ENCODE data around the gene TOMM20.
A peak's percentile ranks its signal among the peaks of the same experiment; 100 is the strongest.

Gene TOMM20

DNA sequence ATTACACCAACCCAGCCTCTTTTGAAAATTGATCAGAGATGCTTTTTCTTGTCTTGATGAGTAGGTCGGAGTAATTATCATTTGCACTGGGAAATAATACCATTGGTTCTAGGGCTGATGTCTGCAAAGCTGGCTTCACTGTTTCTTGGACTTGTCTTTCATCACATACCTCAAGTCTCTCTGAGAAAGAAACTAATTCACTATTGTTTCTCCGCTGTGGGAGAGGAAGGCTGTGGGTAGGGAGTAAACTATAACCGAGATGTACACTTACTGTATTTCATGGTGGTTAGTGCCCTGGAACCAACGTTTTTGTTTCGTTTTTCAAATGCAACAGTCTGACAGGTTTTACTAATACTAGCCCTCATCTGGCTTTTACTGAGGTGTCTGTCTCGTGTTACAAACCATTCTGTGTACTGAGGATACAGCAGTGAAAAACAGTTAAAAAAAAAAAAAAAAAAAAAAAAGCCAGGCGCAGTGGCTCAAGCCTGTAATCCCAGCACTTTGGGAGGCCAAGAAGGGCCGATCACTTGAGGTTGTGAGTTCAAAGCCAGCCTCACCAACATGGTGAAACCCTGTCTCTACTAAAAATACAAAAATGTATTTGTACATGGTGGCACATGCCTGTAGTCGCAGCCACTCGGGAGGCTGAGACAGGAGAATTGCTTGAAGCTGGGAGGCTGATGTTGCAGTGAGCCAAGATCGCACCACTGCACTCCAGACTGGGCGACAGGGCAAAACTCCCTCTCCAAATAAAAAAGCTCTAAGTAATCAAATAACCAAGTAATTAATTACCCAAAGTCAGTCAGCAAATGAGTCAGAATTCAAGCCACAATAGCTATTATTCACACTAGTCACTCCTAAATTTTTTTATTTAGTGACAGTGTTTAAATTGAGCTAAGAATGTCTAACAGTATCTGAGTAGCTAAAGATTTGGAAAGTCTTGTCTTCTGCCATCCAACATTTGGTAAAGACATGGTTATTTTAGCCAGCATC lies 23.3 kb downstream of the TOMM20 start:
- DNase-seq (ENCODE audit: low read depth), result peak; percentile 22
- TF ChIP-seq, protein P1, sequence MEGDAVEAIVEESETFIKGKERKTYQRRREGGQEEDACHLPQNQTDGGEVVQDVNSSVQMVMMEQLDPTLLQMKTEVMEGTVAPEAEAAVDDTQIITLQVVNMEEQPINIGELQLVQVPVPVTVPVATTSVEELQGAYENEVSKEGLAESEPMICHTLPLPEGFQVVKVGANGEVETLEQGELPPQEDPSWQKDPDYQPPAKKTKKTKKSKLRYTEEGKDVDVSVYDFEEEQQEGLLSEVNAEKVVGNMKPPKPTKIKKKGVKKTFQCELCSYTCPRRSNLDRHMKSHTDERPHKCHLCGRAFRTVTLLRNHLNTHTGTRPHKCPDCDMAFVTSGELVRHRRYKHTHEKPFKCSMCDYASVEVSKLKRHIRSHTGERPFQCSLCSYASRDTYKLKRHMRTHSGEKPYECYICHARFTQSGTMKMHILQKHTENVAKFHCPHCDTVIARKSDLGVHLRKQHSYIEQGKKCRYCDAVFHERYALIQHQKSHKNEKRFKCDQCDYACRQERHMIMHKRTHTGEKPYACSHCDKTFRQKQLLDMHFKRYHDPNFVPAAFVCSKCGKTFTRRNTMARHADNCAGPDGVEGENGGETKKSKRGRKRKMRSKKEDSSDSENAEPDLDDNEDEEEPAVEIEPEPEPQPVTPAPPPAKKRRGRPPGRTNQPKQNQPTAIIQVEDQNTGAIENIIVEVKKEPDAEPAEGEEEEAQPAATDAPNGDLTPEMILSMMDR (conservative IDR thresholded peaks at IDR 0.05; ENCODE audit: low read length), result no peak
- peak overlapping the region; percentile 24; the same call in 1 of the 2 replicates for H3K4me3 ChIP-seq (ENCODE audit: low read length)

DNA sequence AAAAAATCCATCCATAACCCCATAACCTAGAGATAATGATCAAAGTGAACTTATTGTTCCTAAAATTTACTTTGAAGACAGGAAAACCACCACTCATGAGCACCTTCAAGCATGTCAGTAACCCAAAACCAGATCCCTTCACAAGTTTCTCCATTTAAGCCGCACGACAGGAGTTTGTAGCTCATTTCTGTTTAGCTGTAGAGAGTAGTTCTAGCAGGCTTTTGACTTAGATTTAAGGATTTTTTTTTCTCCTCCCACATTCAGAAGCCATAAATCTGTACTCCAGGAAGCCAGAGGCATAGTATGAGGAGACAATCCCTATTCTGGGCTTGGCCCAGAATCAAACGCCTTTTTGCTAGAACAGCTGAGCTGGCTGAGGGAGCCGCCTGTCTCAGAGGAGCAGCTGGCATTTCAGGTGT lies 25.6 kb downstream of the TOMM20 start:
- no peak for DNase-seq (ENCODE audit: low read depth)
- TF ChIP-seq, protein P1 (conservative IDR thresholded peaks at IDR 0.05; ENCODE audit: low read length), result no peak
- H3K4me3 ChIP-seq (ENCODE audit: low read length), result no peak overlapping the region

DNA sequence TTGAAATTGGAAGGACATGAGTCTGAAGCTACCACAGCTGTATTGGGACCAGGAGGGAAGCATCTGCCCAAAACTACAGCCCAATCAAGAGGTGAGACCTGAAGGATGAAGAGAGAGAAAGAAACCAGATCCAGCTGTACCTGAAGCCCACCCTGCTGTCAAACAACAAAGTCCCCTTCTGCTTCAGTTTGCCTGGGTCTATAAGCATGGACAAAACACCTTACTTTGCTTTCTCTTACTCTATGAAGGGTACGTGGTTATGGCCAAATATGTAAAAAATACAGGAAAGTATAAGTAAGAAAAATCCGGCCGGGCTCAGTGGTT lies 26.4 kb downstream of the TOMM20 start:
- no peak overlapping the region for H3K4me3 ChIP-seq (ENCODE audit: low read length)
- TF ChIP-seq, protein P1 (conservative IDR thresholded peaks at IDR 0.05; ENCODE audit: low read length), result no peak
- no peak for DNase-seq (ENCODE audit: low read depth)

DNA sequence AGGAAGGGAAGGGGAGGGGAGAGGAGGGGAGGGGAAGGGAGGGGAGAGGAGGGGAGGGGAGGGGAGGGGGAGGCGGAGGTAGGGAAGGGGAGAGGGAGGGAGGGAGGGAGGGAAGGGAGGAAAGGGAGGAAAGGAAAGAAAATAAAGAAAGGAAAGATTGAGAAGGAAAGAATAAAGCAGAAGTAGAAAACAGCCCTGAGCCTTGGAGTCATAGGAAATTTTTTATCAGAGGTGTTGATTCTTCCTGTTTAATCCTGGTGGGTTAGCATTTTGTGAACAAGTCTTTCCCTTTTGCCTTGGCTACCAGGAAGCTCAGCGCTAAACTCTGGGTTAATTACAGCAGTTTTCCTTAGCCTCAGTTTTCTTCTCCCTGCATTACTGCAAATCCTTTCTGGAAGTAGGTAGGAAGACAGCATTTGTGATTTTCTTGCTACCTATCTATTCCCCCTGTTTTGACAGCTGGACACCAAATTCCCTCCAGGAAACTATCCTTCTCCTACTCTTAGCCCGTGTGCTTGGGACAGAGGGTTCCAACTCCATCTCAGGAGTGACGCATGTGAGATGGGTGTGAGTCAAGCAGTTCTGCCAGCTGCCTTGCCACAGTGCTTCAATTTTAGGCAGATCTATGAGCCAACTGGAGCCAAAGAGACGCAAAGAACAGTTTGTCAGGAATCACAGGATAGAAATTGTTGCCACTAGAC lies 26.9 kb downstream of the TOMM20 start:
- TF ChIP-seq, protein P1 (conservative IDR thresholded peaks at IDR 0.05; ENCODE audit: low read length), result no peak
- peak; percentile 47 for DNase-seq (ENCODE audit: low read depth)

DNA sequence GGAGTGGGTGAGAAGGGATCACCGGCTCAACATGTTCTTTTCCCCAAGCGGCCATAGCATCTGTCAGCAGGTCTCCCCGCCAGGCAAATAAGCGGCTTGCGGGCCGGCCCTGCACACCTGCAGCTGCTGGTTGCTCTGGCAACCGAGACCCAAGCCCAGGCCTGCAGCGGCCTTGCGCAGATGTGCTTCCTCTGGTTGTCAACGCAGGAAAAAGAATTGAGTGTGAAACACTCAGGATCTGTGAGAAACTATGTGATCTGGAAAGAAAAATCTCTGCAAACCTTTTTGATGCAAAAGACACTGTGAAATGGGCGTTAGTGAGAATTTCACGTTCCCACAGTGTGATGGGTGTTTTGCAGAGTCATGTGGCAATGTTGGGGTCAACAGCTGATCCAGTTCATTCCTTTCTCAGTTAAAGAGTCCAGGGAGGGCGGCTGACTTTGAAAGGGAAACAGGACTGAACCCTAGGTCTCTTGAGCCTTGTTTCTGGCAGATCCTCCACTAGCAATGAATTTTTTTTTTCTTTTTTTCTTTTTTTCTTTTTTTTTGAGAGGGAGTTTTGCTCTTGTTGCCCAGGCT lies 28.4 kb downstream of the TOMM20 start:
- TF ChIP-seq, protein P1 (conservative IDR thresholded peaks at IDR 0.05; ENCODE audit: low read length), result no peak
- H3K4me3 ChIP-seq (ENCODE audit: low read length), result no peak overlapping the region
- DNase-seq (ENCODE audit: low read depth), result no peak

More for the DNA sequence above, 26.9 kb downstream of the TOMM20 start:
- H3K4me3 ChIP-seq (ENCODE audit: low read length), result no peak overlapping the region

DNA sequence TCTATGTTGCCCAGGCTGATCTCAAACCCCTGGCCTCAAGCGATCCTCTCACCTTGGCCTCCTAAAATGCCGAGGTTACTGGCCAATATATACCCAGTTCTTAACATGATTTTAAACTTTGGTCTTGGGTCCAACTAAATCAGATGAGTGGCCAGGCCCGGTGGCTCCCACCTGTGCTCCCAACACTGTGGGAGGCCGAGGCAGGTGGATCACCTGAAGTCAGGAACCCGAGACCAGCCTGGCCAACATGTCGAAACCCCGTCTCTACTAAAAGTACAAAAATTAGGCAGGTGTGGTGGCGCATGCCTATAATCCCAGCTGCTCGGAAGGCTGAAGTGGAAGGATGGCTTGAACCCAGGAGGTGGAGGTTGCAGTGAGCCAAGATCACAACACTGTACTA lies 29.6 kb downstream of the TOMM20 start:
- DNase-seq (ENCODE audit: low read depth), result no peak
- no peak overlapping the region for H3K4me3 ChIP-seq (ENCODE audit: low read length)
- TF ChIP-seq, protein P1 (conservative IDR thresholded peaks at IDR 0.05; ENCODE audit: low read length), result no peak

Measured in AG10803 (cell line).